Endothelial cell of umbilical vein (primary cell): ENCODE data around the gene RNF112. TPM values are rescaled to one million over a fixed set of nuclear protein-coding genes. Genes with fewer than 3 reads are reported as not detected.

ENCODE experiments used
- BruUV-seq: library from RNA; stranded (reverse); fragments of 400-500 nt; replicated peaks from 2 replicates; lab custom pipeline; 2021; lab: Mats Ljungman, UMichigan
- CTCF ChIA-PET: fragments of 300-600, 350-600 bp; sonication (Branson Sonifier 250); formaldehyde crosslinking; loops from one replicate; lab custom pipeline; 2021; ENCODE audit warnings: antibody characterized with exemption, inconsistent platforms; lab: Charles Lee
- POLR2A ChIA-PET: fragments of 300-600, 350-600 bp; sonication (Branson Sonifier 250); formaldehyde crosslinking; loops from one replicate; lab custom pipeline; 2021; ENCODE audit warnings: antibody characterized with exemption, inconsistent platforms; lab: Charles Lee
- DNase-seq: peaks from one replicate; pipeline ENCODE4 v3.0.0-alpha.2; 2011; ENCODE audit warnings: low read depth, low spot score
- FAIRE-seq: peaks from 2 replicates; lab custom pipeline; 2011; peaks lifted over from hg19 to GRCh38; lab: Jason Lieb, UNC
- H2AFZ ChIP-seq: 2 replicates; pipeline ENCODE4 v1.6.0; 2012; ENCODE audit warnings: low read depth, low read length, control low read depth, inconsistent platforms
- H3K27ac ChIP-seq: 2 replicates; pipeline ENCODE4 v1.5.1; 2011; ENCODE audit warnings: low read depth, mild to moderate bottlenecking, control low read depth, low read length, moderate library complexity; ENCODE audit not compliant: insufficient read depth
- H3K27me3 ChIP-seq, 2 experiments: 2 replicates each; pipeline versions ENCODE4 v1.6.0 to v1.6.1; 2011; ENCODE audit warnings: low read length in 2 of 2, mixed read lengths in 1 of 2; ENCODE audit not compliant: control insufficient read depth in 2 of 2, insufficient read depth in 2 of 2
- H3K36me3 ChIP-seq, 2 experiments: 2 replicates in 1 of 2; 3 replicates in 1 of 2; pipeline ENCODE4 v1.5.1; 2011; ENCODE audit warnings: low read length in 2 of 2, mild to moderate bottlenecking in 1 of 2, moderate library complexity in 1 of 2; ENCODE audit not compliant: control insufficient read depth in 2 of 2, insufficient read depth in 2 of 2; ENCODE audit errors: extremely low read depth in 1 of 2
- H3K4me1 ChIP-seq: 3 replicates; pipeline ENCODE4 v1.5.1; 2011; ENCODE audit warnings: mild to moderate bottlenecking, low read length; ENCODE audit not compliant: control insufficient read depth, insufficient read depth; ENCODE audit errors: extremely low read depth
- H3K4me2 ChIP-seq: 2 replicates; pipeline ENCODE4 v1.6.1; 2011; ENCODE audit warnings: low read length, control low read depth, mixed read lengths; ENCODE audit not compliant: insufficient read depth
- H3K4me3 ChIP-seq, 3 experiments: fragments of 200-600 bp in 1 of 3; sonication (generic), shearing (Covaris generic) in 1 of 3; replicated peaks in 1 of 3; 2 replicates each; pipeline ENCODE4 v1.5.1; 2011 to 2016; ENCODE audit warnings: control low read depth in 3 of 3, low read length in 3 of 3, mild to moderate bottlenecking in 2 of 3, inconsistent platforms in 1 of 3, low read depth in 1 of 3, moderate library complexity in 1 of 3; ENCODE audit not compliant: insufficient read depth in 1 of 3
- H3K79me2 ChIP-seq: 2 replicates; pipeline ENCODE4 v1.6.0; 2012; ENCODE audit warnings: low read length, inconsistent platforms; ENCODE audit not compliant: control insufficient read depth, insufficient read depth
- H3K9ac ChIP-seq: replicated peaks from 2 replicates; pipeline ENCODE3; 2011; ENCODE audit warnings: low read length, control low read depth; ENCODE audit not compliant: insufficient read depth; ENCODE audit errors: extremely low read depth
- H3K9me1 ChIP-seq: replicated peaks from 3 replicates; pipeline ENCODE4 v1.6.0; 2011; ENCODE audit warnings: mild to moderate bottlenecking, low read length; ENCODE audit not compliant: control insufficient read depth, insufficient read depth; ENCODE audit errors: extremely low read depth
- H3K9me3 ChIP-seq: replicated peaks from 2 replicates; pipeline ENCODE4 v1.5.1; 2012; ENCODE audit warnings: low read length, inconsistent platforms; ENCODE audit not compliant: control insufficient read depth, insufficient read depth
- H4K20me1 ChIP-seq: replicated peaks from 2 replicates; pipeline ENCODE3; 2011; ENCODE audit warnings: mild to moderate bottlenecking, low read length; ENCODE audit not compliant: control insufficient read depth, insufficient read depth; ENCODE audit errors: extremely low read depth
- EZH2 ChIP-seq: IDR thresholded peaks from 2 replicates; pipeline ENCODE4 v1.6.1; 2012; ENCODE audit warnings: borderline replicate concordance, low read depth, mild to moderate bottlenecking, moderate library complexity, low read length, inconsistent platforms; ENCODE audit not compliant: severe bottlenecking
- FOS ChIP-seq: IDR thresholded peaks from 2 replicates; pipeline ENCODE4 v1.6.1; 2011; ENCODE audit warnings: mild to moderate bottlenecking, low read length, moderate library complexity, borderline replicate concordance; ENCODE audit not compliant: insufficient read depth
- GATA2 ChIP-seq: IDR thresholded peaks from 2 replicates; pipeline ENCODE4 v1.7.0; 2011; ENCODE audit warnings: low read depth, mild to moderate bottlenecking, moderate library complexity, mixed read lengths, low read length; ENCODE audit not compliant: insufficient read length, insufficient read depth
- JUN ChIP-seq: IDR thresholded peaks from 2 replicates; pipeline ENCODE4 v1.6.1; 2011; ENCODE audit warnings: borderline replicate concordance, low read depth; ENCODE audit not compliant: insufficient read length, insufficient read depth
- MAX ChIP-seq: IDR thresholded peaks from 2 replicates; pipeline ENCODE4 v1.6.1; 2011; ENCODE audit not compliant: insufficient read depth, insufficient read length
- MYC ChIP-seq: IDR thresholded peaks from one replicate; pipeline ENCODE4 v1.6.1; 2011; ENCODE audit warnings: mild to moderate bottlenecking, low read depth, low read length
- POLR2A ChIP-seq: IDR thresholded peaks from 2 replicates; pipeline ENCODE4 v1.6.1; 2012; ENCODE audit warnings: low read depth, mild to moderate bottlenecking, control low read depth, low read length
- POLR2AphosphoS5 ChIP-seq: IDR thresholded peaks from 2 replicates; pipeline ENCODE4 v1.6.1; 2012; ENCODE audit warnings: low read depth, mild to moderate bottlenecking, control low read depth, low read length, moderate library complexity; ENCODE audit not compliant: insufficient read depth
- dilution Hi-C: fragments of 300-500 bp; cut with MboI; formaldehyde crosslinking; loops from one replicate; pipeline ENCODE4 v1.15.0; 2019; ENCODE audit warnings: low sequenced_read_pairs; ENCODE audit not compliant: extremely low pct_ligation_motif_present
- intact Hi-C: fragments of 100-400 bp; cut with micrococcal nuclease; formaldehyde crosslinking; loops from one replicate; pipeline ENCODE4 v1.10.0; 2022
- polyA plus RNA-seq, 4 experiments: library from polyadenylated mRNA; depleted of rRNA in 3 of 4; stranded (reverse) in 3 of 4; unstranded in 1 of 4; fragments of >200 nt; gene quantifications; 2 replicates each; pipeline versions ENCODE4 v1.2.1 to v1.2.3, GENCODE V29; 2011 to 2012; ENCODE audit warnings: missing spikeins in 1 of 4
- total RNA-seq: library from RNA; stranded (reverse); gene quantifications from 2 replicates; pipeline ENCODE4 v1.2.3, GENCODE V29; 2021
- TF ChIP-seq, protein P1 (sequence below), 2 donors: IDR thresholded peaks; 1 replicate in 1 of 2; 2 replicates in 1 of 2; pipeline ENCODE4 v1.5.1; 2011; ENCODE audit warnings: low read length in 2 of 2, mild to moderate bottlenecking in 2 of 2, moderate library complexity in 2 of 2, control low read depth in 1 of 2, inconsistent platforms in 1 of 2, low read depth in 1 of 2; ENCODE audit not compliant: insufficient read depth in 1 of 2; ENCODE audit errors: extremely low read depth in 1 of 2

Gene RNF112
- total and polyA plus RNA-seq, 2 donors (not counting 3 experiments of a cell fraction or from before 2014, with no cell fraction given): 0.06 to 0.11 TPM

DNA sequence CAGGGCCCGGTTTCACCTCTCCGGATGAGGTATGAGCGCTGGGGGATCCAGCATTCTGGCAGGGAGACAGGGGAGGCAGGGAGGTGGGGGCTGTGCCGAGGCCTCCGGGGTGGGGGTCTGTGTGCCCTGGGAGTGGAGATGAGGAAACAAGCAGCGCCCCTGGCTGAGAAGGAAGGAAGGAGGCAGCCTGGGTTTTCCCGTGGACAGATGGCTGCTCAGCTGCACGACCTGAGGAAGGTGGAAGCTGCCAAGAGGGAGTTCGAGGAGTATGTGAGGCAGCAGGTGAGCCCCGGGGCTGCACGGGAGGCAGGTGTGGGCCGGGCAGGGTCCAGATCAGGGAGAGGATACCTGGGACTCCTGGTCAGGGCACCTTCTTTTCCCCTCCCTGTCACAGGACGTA lies 4.3 kb downstream of the RNF112 start:
- Histone ChIP-seq H3K27me3 (peaks cover 0 to 5% of the 10 kb centered on the region in 2 experiments), H3K4me3 (no peak overlapping the region), H3K9ac (no peak overlapping the region), H3K36me3 (no peaks in the 10 kb centered on the region), H3K4me2 (no peak overlapping the region), H3K27ac (no peak overlapping the region), H3K9me1 (no peaks in the 10 kb centered on the region), H4K20me1 (no peaks in the 10 kb centered on the region), H3K9me3 (no peaks in the 10 kb centered on the region), H2AFZ (no peak overlapping the region), H3K79me2 (no peaks in the 10 kb centered on the region), H3K4me1 (no peaks in the 10 kb centered on the region)
- FAIRE-seq: no peak
- DNase-seq: no peak
- dilution Hi-C loops (no loop called here), intact Hi-C loops (no loop called here)
- TF ChIP-seq JUN: no peak
- TF ChIP-seq MYC: no peak
- TF ChIP-seq, protein P1, sequence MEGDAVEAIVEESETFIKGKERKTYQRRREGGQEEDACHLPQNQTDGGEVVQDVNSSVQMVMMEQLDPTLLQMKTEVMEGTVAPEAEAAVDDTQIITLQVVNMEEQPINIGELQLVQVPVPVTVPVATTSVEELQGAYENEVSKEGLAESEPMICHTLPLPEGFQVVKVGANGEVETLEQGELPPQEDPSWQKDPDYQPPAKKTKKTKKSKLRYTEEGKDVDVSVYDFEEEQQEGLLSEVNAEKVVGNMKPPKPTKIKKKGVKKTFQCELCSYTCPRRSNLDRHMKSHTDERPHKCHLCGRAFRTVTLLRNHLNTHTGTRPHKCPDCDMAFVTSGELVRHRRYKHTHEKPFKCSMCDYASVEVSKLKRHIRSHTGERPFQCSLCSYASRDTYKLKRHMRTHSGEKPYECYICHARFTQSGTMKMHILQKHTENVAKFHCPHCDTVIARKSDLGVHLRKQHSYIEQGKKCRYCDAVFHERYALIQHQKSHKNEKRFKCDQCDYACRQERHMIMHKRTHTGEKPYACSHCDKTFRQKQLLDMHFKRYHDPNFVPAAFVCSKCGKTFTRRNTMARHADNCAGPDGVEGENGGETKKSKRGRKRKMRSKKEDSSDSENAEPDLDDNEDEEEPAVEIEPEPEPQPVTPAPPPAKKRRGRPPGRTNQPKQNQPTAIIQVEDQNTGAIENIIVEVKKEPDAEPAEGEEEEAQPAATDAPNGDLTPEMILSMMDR (IDR thresholded peaks at IDR 0.05; ENCODE audit: extremely low read depth in 1 of 2, insufficient read depth in 1 of 2, low read depth in 1 of 2, low read length in 2 of 2): no peak
- POLR2A ChIA-PET: no interaction called here
- no TSS peak for BruUV-seq
- CTCF ChIA-PET: no interaction called here

- no TSS peak for BruUV-seq
Measured at GRCh38 chr17:19415806-19416775, 5.1 kb downstream of the RNF112 start.

More at GRCh38 chr17:19415806-19416775, 5.1 kb downstream of the RNF112 start:
- Histone ChIP-seq H3K4me3 (no peak overlapping the region), H3K9me3 (no peaks in the 10 kb centered on the region), H3K27ac (no peak overlapping the region), H3K4me2 (no peak overlapping the region), H3K9me1 (no peaks in the 10 kb centered on the region), H3K36me3 (no peaks in the 10 kb centered on the region), H2AFZ (no peak overlapping the region), H3K9ac (no peak overlapping the region), H3K79me2 (no peaks in the 10 kb centered on the region), H3K27me3 (peaks cover 0 to under 1% of the 10 kb centered on the region in 2 experiments), H4K20me1 (no peaks in the 10 kb centered on the region), H3K4me1 (no peaks in the 10 kb centered on the region)
- dilution Hi-C loops: no loop called here
- intact Hi-C loops: no loop called here
- CTCF ChIA-PET: no interaction called here
- TF ChIP-seq MYC: no peak
- TF ChIP-seq POLR2AphosphoS5: no peak
- no peak for TF ChIP-seq MAX
- TF ChIP-seq, protein P1 (IDR thresholded peaks at IDR 0.05; ENCODE audit: extremely low read depth in 1 of 2, insufficient read depth in 1 of 2, low read depth in 1 of 2, low read length in 2 of 2): no peak
- no peak for TF ChIP-seq EZH2
- TF ChIP-seq POLR2A: no peak
- no peak for TF ChIP-seq FOS
- TF ChIP-seq JUN: no peak
- no peak for TF ChIP-seq GATA2
- POLR2A ChIA-PET: no interaction called here
- no peak for FAIRE-seq
- no peak for DNase-seq
